NCI-H187 treated with DMSO at 0.1 percent for 48 hours (cell line): ENCODE measurements around the gene FAM186B.
A peak's percentile ranks its signal among the peaks of the same experiment; 100 is the strongest.

Experiments used
- DNase-seq: peaks from one replicate; lab custom pipeline; 2025; lab: John Stamatoyannopoulos, UW

FAM186B gene

GRCh38 chr12:49567611-49568441, 37.6 kb downstream of the FAM186B start, which contains the start of gene MCRS1:
MCRS1 (minus strand) TSS chr12:49568142; CDS start chr12:49566731, 1,411 bp downstream.
- peak; percentile 72 for DNase-seq

GRCh38 chr12:49567302-49567610, 38.2 kb downstream of the FAM186B start:
- DNase-seq: no peak

- DNase-seq: no peak
Measured at GRCh38 chr12:49566361-49566760, 39.1 kb downstream of the FAM186B start.

- no peak for DNase-seq
Measured at GRCh38 chr12:49565406-49566265, 39.8 kb downstream of the FAM186B start.

GRCh38 chr12:49564686-49565405, 40.6 kb downstream of the FAM186B start:
- no peak for DNase-seq

- DNase-seq: no peak
Measured at GRCh38 chr12:49563951-49564685, 41.3 kb downstream of the FAM186B start.

- no peak for DNase-seq
Measured at GRCh38 chr12:49562831-49563230, 42.6 kb downstream of the FAM186B start.

GRCh38 chr12:49562233-49562632, 43.2 kb downstream of the FAM186B start:
- no peak for DNase-seq

GRCh38 chr12:49560695-49561094, 44.7 kb downstream of the FAM186B start:
- DNase-seq: no peak

- no peak for DNase-seq
Measured at GRCh38 chr12:49559011-49559675, 46.3 kb downstream of the FAM186B start.

DNA sequence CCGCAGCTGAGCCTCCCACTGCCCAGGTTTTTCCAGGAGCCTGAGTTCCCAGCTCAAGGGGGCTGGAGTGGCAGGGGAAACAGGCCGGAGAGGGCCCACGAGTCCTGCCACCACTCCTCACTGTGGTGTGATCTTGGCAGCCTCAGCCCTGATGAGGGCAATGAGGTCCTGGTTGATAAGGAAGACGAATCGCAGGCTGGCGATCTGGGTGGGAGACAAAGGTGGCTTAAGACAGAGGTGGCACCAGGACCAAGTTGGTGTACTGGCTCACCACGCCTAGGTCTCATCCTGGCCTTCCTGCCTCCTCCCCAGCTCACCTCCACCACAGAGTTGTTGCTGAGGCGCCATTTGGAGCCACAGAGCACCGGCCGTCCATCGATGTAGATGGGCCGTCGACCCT, 46.9 kb downstream of the FAM186B start:
- DNase-seq: no peak

DNA sequence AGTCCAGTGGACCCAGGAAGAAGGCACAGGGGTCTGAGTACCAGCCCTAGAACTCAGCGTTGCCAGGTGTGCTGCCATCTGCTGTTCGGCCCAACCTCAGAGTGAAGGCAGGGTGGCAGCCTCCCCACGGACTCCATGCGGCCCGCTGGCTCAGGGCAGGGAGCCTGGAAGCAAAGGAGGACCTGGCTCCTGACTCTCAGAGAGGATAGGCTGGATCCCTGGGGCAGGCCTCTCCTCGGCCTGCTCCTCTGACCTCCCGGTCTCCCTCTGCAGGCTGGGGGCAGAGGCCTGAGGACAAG, 47.6 kb downstream of the FAM186B start:
- DNase-seq: no peak

GRCh38 chr12:49557187-49557916, 48.1 kb downstream of the FAM186B start:
- DNase-seq: no peak

- DNase-seq: no peak
Measured at GRCh38 chr12:49556391-49557186, 48.9 kb downstream of the FAM186B start.

DNA sequence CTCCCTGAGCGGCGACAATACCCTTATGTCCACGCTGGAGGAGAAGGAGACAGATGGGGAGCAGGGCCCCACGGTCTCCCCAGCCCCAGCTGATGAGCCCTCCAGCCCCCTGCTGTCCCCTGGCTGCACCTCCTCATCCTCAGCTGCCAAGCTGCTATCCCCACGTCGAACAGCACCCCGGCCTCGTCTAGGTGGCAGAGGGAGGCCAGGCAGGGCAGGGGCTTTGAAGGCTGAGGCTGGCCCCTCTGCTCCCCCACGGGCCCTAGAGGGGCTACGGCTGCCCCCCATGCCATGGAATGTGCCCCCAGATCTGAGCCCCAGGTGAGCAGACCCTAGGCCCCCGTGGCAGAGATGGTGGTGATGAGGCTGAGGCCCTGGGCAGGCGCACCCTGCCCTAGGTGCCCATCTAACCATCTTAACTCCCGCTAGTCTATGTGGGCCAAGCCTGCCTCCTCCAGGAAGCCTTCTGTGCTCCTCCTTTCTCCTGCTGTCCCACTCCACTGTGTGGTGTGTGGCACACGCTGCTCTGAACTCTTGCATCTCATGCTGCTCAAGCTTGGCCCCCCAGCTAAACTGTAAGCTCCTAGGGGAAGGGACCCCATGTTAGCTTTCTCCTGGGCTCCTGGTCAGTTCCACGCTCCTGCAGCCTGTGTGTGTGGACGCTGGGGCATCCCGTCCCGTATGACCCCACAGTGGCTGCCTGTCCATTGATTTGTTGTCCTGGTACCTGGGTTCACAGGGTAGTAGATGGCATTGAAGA, 49.6 kb downstream of the FAM186B start:
- no peak for DNase-seq

DNA sequence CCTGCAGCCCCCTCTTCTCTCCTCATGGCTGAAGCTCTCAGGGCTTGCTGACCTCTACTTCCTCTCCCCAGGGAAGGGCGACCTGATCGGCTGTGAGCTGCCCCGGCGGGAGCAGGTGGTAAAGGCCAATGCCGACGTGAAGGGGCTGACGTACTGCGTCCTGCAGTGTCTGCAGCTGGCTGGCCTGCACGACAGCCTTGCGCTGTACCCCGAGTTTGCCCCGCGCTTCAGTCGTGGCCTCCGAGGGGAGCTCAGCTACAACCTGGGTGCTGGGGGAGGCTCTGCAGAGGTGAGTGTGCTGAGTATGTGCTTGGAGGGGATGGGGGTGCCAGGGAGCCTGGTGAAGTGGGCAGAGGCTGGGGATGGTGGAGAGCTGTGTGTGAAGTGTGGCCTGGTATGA, 51.2 kb downstream of the FAM186B start:
- no peak for DNase-seq

- DNase-seq: no peak
Measured at GRCh38 chr12:49553512-49554088, 51.8 kb downstream of the FAM186B start.

DNA sequence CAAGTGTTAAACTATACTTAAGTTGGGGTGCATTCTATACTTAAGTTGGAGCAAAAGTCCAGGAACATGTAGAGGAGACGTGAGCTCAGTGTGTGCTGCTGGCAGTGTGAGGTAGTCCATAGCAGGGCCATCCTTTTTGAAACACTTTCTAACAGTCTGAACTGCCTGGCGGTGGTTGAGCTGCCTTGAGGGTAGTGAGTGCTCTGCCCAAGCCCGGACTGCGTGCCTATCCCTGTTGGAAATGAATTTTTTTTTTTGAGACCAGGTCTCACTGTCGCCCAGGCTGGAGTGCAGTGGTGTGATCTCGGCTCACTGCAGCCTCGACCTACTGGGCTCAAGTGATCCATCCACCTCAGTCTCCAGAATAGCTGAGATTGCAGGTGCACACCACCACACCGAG, 52.5 kb downstream of the FAM186B start:
- no peak for DNase-seq

GRCh38 chr12:49552425-49552824, 53.0 kb downstream of the FAM186B start:
- DNase-seq: no peak
